ENCODE data around the gene CTNNA2.

Gene CTNNA2

DNA sequence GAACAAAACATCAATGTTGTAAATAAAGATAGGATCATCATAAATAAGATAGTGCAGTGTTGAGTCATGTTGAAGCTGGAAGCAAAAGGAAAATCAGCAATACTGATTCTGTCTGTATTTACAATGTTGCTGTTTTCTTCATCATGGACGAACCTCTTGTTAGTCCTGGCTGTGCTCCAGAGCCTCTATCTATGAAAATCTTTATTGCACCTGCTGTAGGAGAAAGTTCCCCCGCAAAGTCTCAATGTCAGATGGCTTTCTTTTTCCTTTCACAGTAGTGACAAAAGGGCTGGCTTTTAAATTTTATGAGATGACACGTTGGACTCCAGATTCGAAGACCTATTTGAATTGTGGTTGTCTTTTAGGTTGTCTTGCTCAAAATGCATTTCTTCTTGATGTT is 890.2 kb downstream of the CTNNA2 start:
- DNase-seq (ENCODE audit: low read depth): no peak

DNA sequence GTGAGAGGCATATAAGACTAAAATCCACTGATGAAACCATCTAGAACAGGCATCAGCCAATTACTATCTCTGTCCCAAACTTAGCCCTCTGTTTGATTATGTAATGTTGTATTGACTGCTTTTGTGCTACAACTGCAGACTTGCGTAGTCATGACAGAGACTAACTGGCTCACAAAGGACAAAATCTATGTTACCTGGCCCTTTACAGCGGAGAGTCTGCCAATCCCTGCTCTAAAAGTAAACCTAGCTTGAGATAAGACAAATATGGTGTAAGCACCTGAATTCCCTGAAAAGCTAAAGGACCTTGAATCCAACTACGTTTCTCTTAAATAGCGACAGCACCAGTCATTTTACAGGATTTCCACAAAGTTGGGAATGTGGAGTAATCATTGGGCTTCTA is 894.5 kb downstream of the CTNNA2 start:
- DNase-seq (ENCODE audit: low read depth): no peak

DNA sequence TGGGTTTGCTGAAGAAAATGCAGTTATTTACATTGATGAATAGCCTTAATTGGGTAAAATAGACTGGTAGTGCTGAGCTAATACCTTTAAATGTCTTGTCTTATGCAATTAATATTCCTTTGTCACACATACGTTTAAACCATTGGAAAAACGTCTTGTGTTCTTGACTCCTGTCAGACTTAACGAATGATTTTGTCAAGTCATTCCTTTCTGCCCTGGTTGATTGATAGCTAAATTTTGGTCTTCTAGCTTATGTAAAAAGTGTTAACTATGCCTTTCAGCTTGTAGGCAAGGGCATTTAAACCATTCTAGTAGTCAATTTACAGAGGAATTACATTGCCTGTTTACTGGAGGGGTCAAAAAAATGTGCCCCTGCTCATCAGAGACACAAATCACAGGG is 897.5 kb downstream of the CTNNA2 start:
- DNase-seq (ENCODE audit: low read depth): no peak

DNA sequence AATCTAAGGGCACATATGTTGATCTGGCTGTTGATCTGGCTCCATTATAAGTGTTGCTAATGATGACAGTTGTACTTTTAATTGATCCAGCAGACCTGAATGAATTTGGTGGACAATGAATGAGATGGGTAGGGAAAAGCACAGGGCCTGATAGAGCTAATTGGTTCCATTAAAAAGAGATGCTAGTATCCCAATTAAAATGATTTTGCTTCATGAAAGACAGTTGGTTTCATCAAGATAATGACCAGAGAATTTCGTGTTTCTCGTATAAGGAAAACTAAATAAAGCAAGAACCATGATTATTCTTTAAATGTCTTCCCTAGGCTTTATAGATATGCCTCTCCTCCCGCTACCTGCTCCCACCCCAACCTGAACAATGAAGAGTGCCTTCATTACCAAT is 900.3 kb downstream of the CTNNA2 start:
- DNase-seq (ENCODE audit: low read depth): no peak

DNA sequence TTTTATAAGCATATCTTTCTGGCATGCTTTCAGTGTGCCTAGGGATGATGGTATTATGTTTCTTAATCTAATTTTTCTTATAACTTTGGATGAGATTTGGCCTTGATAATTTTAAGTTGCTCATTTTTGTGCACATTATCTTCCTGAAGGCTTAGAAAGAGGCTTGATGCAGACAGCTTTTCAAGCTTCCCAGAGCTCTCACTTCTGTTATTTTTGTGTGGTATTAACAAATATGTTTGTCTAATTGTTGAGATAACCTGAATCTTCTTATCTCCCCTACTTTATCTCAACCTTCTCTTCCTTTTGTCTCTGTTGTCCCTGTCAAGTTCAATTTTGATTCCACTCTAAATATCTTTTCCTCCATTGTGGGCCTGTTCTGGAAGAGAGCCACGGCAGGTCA is 904.9 kb downstream of the CTNNA2 start:
- DNase-seq (ENCODE audit: low read depth): no peak

DNA sequence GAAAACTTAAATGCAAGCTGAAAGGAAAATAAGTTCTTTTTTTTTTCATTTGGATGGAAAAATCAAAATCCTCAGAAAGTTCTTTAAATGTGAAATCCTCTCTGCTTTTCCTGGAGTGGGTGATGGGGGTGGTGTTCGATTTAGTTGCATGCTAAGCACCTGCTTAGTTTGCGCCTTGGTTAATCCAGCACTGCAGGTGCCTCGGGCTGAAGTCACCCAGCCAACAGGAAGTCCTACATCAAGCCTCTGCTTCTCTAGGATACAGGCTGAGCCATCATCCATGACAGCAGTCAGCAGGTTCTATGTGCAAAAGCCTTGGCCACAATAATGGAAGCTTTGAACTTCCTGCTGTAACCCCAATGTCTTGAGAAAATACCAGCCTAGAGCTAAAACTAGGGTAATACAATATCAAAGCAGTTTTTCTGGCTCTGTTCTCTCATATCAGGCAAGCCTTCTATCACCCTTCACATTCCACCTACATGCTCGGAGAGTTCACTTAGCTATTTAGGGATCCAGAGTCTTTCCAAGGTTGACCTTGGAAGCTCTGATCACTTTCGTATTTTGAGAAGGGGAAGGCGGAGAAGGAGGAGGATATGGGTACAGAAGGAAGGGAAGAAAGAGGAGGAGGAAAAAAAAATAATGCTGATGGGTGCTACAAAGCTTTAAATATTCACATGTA is 907.8 kb downstream of the CTNNA2 start:
- DNase-seq (ENCODE audit: low read depth): no peak

DNA sequence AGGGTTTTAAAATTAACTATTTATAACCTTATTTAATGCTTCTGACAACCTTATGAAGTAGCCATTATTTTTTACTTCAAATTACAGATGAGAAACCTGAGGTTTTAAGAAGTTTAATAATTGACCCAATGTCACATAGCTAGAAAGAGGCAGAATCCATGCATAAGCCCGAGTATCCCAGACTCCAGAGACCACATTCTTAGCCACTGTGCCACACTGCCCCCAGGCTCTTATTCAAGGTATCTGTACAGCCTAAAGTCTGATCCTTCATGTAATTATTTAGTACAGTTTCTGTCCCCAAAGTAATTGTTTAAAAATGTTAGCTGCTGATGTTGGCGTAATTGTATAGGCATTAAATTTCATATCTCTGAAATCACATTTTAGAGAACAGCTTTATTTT is 916.4 kb downstream of the CTNNA2 start:
- DNase-seq (ENCODE audit: low read depth): no peak

DNA sequence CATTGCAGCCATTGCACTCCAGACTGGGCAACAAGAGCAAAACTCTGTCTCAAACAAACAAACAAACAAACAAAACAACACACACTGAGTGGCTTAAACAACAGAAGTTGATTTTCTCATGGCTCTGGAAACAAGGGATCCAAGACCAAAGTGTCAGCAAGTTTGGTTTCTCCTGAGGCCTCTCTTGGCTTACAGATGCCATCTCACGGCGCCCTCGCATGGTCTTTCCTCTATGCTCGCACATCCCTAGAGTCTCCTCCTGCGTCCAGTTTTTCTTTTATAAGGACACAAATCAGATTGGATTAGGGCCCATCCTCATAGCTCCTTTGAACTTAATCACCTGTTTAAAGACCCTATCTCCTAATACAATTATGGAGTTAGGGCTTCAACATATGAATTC is 925.1 kb downstream of the CTNNA2 start:
- no peak for DNase-seq (ENCODE audit: low read depth)

DNA sequence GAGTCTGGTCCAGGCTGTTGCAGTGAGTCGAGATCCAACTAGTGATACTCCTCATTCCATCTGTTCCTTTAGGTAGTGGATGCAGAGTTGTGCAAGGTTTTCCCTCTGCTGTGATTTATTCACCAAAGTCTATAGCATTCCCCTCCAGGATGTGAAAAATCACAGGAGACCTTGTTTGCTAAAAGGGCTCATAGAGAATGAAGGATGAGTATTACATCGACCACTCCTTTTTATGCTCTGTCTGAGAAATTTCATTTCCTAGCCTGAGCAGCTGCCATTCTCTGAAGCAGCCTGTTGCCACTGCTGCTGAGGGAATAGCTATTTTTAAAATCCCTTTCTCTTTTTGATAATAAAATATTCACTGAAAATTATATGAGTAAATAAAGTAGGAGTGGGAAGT is 925.8 kb downstream of the CTNNA2 start:
- no peak for DNase-seq (ENCODE audit: low read depth)

DNA sequence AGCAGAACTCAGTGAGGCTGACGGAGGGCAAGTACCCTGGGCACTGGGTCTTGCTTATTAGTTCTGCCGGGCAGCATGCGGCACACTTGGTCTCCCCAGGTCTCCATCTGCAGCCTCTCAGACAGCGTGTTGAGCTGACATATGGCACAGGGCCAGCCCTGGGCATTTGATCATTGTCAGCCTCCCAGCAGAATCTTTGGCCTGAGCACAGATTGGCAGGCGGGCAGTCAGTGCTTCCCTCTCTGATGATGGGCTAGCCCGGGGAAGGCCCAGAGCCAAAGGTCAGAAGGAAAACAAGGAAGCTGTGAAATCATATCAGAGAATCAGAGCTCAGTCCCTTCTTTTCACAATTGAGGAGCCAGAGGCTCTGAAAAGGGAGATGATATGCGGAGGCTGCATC is 941.8 kb downstream of the CTNNA2 start:
- no peak for DNase-seq (ENCODE audit: low read depth)

DNA sequence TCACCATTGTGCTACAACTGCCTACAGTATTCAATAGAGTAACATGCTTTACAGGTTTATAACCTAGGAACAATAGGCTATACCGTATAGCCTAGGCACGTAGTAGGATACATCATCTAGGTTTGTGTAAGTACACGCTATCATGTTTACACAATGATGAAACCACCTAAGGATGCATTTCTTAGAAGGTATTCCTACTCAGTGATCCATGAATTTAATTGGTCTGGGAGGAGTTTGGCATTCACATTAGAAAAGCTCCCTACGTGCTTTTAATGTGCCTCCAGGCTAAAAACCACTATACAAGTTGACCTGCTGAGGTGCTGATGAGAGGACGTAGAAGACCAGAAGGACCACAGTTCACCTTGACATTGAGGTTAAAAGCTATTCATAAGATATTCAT is 946.2 kb downstream of the CTNNA2 start:
- DNase-seq (ENCODE audit: low read depth): no peak

DNA sequence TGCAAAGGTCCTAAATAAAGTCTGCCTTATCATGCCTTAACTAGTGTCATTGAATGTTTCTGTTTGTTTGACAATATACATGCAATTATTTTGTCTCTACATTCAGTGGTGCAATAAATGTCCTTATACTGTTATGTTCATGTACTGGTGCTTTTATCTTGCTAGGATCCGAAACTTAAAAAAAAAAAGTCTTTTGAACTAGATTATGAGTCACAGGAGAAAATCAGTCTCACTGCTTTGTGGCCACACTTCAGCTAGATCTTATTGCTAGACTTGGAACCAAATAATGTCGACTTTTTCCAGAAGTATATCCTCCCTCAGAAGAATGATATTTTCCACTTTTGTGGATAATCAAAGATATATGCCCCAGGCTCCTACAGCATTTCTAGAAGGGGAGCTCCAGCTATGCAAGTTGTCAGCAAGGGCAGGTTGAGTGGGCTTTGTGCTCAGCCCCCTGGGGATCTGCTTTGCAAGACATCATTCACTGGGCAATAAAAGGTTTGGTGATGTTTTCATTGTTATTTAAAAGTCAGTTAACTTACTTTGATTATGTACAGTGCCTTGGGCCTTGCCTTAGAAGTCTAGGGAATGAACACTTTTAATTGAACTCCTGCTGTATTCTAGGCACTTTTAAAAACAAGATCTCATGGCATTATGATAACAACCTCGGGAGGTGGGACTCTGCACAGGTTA is 948.8 kb downstream of the CTNNA2 start:
- DNase-seq (ENCODE audit: low read depth): no peak

DNA sequence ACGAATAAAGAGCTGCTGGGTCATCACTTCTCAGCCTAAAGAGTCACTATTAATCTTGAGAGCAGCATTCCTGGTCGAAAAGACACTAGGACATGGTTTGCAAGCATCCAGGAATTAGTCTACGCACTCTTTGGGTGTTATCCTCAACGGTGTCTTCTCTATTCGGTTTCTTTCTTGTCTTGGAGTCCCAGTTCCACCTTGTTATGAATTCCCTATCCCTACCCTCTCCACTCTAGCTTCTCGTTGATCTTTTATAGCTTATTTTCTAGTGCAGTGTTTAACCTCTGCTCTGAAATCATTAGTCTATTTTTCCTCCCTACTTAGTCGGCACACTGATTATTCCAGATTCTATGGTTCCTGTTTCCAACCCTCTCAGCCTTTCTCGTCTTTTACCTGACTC is 949.8 kb downstream of the CTNNA2 start:
- no peak for DNase-seq (ENCODE audit: low read depth)

DNA sequence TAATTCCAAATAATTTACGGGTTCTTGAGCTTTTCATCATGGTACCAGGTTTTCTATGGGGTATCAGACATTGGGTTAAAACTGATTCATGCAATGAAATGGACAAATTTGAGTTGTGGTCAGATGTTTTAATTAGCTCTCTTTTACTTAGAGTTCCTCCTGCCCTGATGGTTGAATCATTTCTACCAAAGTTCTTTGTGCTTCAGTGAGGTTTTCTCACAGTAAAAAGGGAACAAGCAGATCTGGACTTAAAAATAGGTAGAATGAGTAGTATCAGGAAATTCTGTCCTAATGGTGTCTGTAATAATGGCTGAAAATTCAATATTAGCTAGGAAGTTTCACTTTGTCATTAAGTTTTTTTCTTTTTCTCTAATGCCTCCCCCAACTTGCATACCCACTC is 951.4 kb downstream of the CTNNA2 start:
- DNase-seq (ENCODE audit: low read depth): no peak

DNA sequence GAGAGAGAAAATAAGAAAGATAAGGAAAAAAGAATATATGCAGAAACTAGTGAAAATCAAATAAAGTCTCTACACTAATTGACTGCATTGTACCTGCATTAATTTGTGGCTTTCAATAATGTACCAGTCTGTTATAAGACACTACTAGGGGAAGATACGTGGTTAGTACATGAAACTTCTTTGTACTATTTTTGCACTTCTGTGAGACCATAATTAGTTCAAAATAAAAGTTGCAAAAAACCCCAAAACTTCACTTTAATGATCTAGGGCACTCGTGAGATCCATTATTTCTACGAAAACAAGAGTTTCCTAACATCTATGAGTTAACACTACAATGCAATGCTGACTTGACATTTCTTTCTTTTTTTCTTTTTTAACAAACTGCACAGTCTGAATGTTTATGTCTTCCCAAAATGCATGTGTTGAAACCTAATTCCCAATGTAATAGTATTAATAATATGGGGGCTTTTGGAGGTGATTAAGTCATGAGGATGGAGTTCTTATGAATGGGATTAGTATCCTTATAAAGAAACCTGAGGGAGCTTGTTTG is 954.5 kb downstream of the CTNNA2 start:
- DNase-seq (ENCODE audit: low read depth): no peak

DNA sequence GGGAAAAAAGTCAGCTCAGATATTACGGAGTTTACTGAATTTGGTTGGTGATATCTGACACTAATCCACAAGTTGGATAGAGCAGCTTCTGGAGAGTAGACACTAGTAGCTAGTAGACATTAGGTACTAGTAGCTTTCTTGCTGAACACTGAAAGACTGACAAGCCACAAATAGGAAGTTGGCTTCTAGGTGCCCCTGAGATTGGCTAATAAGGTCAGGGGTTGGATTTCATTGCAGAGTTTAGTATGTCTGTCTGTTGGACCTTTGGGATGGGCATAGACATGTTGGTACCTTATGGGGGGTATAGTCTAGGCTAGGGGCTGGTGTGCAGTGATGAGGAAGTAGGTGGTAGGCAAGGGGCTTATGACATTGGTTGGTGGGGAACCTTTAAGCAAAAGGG is 956.6 kb downstream of the CTNNA2 start:
- no peak for DNase-seq (ENCODE audit: low read depth)

DNA sequence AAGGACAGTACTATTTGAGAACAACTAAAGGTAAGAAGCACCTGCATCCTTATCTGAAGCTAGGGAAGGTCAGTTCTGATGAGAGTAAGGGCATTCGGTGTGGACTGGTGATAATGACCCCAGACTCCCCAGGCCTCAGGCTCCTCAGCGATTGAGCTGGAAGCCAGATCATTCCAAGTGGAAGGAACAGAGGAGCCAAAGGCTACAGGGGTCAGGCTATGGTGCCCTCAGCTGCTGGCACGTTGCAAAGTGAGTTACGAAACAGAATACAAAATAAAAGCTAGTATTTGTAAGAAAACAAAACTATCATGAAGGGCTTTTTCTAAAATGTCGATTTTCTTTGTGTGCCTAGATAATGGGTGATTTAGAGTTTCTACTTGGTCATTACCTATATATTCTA is 960.2 kb downstream of the CTNNA2 start:
- no peak for DNase-seq (ENCODE audit: low read depth)

DNA sequence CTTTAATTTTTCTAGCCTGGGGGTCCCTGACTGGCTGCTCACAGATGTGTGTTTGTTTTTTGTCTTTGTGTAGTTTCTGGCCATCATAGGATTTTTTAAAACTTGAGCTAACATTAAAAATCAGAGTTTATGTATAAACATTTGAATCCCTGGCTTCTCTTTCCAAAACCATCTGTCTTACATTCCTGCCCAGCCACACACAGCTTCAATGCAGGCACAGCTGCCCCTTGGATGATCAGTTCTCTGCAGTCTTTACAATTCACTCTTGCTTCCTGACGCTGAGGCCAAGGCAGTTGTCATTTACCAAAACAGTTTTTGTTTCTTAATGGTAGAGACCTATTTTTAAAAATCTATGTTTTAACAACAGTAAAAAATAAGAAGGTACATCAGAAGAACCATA is 960.9 kb downstream of the CTNNA2 start:
- DNase-seq (ENCODE audit: low read depth): no peak

DNA sequence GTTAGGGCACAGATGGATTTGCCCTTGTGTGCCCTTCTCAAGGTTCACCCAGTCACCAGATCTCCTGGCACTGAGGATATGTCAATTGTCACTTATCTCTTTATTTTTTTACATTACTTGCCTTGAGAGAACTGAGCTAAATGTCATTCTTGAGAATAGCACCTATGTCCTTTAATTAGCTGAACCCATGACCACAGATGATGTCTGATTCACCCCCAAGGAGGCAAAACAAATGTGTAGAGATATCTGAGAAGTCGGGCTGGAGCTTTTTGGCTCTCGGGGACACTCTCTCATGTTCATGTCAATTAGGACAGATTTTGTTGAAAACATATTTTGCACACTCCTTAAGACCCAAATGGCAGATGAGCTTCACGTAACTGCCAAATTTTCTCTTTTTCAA is 963.1 kb downstream of the CTNNA2 start:
- no peak for DNase-seq (ENCODE audit: low read depth)

DNA sequence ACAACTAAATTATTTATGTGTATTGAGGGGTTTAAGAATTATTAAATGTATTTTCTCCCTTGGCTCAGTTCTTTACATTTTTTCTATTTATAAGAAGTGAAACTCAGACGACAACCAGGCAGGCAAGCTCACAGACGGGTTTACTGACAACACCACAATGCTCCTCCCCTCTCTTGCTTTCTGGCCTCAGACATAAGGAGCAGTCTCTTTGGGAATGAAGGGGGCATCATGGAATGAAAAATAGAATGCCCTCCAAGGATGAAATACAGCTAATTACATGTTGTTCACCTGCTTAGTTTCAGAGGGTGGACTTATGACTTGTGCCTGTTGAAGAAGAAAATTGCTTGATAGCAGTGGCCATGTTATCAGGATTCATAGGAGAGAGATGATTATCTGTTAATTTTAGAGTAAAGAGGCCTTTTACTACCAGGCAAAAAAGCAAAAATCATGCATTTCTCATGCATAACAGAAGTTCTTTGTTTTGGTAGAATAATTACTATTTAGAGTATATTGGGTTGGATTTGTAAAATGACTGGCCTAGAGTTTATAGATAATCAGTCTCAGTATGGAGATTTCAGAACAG is 963.8 kb downstream of the CTNNA2 start:
- no peak for DNase-seq (ENCODE audit: low read depth)

DNA sequence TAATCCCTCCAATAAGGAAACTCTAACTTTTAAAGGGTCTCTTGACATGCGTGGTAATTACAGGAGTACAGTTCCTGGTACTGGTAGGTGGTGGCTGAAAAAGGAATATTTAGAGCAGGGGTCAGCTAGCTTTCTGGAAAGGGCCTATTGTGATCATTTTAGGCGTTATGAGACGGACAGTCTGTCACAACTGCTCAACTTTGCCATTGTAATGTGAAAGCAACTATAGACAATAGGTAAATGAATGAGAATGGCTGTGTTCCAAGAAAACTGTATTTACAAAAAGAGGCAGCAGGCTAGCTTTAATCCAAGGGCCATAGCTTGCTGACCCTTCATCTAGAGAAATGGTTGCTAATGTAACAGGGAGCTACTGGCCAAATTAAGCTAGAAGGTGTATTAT is 969.4 kb downstream of the CTNNA2 start:
- DNase-seq (ENCODE audit: low read depth): no peak

DNA sequence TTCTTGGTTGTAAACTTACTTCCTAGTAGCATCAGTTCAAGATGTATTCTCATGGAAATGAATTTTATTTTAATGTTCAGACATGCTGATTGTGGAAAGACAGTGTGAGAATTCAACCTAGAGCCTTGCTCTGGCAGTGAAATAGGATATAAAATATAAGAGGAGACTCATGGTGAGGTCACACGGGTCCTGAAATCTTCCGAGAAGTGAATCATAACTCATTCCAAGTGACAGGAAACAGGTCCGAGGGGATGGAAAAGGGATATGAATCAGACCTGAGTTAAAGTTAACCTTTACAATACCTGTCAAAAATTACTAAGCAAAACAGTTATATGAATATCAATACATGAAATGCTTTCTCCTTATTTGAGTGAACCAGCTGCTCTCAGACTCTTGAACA is 976.9 kb downstream of the CTNNA2 start:
- no peak for DNase-seq (ENCODE audit: low read depth)

DNA sequence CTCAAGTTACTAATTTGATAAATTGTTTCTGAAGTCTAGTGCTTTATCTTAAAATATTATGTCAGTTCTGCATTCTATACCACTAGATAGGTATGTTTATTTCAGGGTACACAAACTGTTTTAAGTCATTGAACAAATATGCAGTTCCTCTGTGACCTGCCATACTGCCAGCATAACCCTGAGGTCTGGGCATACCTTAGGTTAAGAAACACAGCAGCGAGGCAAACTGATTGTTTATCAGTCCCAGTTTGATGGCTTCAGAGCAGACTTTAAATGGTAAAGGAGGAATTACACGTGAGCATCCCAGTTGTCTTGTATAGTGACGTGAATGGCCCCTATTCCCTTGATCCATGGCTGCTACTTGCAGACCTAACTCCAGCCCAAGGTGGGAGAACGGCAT is 978.1 kb downstream of the CTNNA2 start:
- no peak for DNase-seq (ENCODE audit: low read depth)
